ENCODE results near the gene BCAS1.

DNA sequence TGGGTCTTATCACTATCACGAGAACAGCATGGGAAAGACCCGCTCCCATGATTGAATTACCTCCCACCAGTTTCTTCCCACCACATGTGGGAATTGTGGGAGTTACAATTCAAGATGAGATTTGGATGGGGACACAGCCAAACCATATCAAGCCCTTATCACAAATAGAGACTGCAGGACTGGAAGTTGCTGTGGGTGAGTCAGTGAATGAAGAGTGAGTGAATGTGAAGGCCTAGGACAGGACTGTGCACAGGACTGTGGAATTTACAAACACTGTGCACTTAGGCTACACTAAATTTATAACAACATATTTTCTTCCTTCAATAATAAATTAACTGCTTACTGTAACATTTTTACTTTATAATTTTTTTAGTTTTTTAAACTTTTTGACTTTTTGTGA is 30.2 kb upstream of the BCAS1 start:
- TF ChIP-seq POLR2AphosphoS5 (IDR thresholded peaks at IDR 0.05; ENCODE audit: low read depth, low read length): no peak
- TF ChIP-seq, protein P1, sequence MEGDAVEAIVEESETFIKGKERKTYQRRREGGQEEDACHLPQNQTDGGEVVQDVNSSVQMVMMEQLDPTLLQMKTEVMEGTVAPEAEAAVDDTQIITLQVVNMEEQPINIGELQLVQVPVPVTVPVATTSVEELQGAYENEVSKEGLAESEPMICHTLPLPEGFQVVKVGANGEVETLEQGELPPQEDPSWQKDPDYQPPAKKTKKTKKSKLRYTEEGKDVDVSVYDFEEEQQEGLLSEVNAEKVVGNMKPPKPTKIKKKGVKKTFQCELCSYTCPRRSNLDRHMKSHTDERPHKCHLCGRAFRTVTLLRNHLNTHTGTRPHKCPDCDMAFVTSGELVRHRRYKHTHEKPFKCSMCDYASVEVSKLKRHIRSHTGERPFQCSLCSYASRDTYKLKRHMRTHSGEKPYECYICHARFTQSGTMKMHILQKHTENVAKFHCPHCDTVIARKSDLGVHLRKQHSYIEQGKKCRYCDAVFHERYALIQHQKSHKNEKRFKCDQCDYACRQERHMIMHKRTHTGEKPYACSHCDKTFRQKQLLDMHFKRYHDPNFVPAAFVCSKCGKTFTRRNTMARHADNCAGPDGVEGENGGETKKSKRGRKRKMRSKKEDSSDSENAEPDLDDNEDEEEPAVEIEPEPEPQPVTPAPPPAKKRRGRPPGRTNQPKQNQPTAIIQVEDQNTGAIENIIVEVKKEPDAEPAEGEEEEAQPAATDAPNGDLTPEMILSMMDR (IDR thresholded peaks at IDR 0.05): no peak

All from Panc1 (cell line).